SU-DHL-6 (cell line): ENCODE measurements around the gene WNT3A.

ENCODE experiments used
- CTCF ChIP-seq: fragments of 200-600 bp; sonication (generic); IDR thresholded peaks from one replicate; pipeline ENCODE4 v1.5.1; 2017; ENCODE audit warnings: antibody characterized with exemption, mild to moderate bottlenecking, low read length, moderate library complexity; ENCODE audit not compliant: insufficient read depth, poor library complexity, severe bottlenecking
- EZH2phosphoT487 ChIP-seq: fragments of 200-600 bp; sonication (generic), shearing (Covaris generic); conservative IDR thresholded peaks from 2 replicates; pipeline ENCODE4 v1.6.1; 2018; ENCODE audit warnings: mild to moderate bottlenecking, antibody characterized with exemption, low read length, moderate library complexity, mixed read lengths

GRCh38 chr1:228073857-228074545 is 67.2 kb downstream of the WNT3A start:
- TF ChIP-seq CTCF (no peak), EZH2phosphoT487 (no peak)
